ENCODE results near the gene CACHD1. TPM values are rescaled to one million over a fixed set of nuclear protein-coding genes. Genes with fewer than 3 reads are reported as not detected.

Gene CACHD1
- total RNA-seq, 5 donors from 2014 or later (not counting 1 experiment from before 2014, with no cell fraction given), result 0.49 to 7.3 (median 2.2) TPM

GRCh38 chr1:64453688-64454087 is 16.2 kb upstream of the CACHD1 start:
- 74% methylated on average over 2 of the region's 3 CpGs for WGBS (ENCODE audit: insufficient coverage)
- CTCF ChIA-PET, result no interaction called here
- H3K4me3 ChIP-seq (ENCODE audit: control insufficient read depth in 1 of 2, extremely low read depth in 1 of 2, low read length in 1 of 2), result no peak overlapping the region
- peaks cover 4 to 15% of the 10 kb centered on the region in 2 donors for H3K27me3 Mint-ChIP-seq
- POLR2A ChIA-PET, result no interaction called here
- no peaks in the 10 kb centered on the region for H3K27me3 ChIP-seq (replicated peaks in 1 of 2; ENCODE audit: control insufficient read depth in 2 of 2, extremely low read depth in 1 of 2, insufficient read depth in 2 of 2, low read length in 1 of 2)
- no peaks in the 10 kb centered on the region for H3K36me3 ChIP-seq (ENCODE audit: control insufficient read depth in 2 of 2, extremely low read depth in 1 of 2, insufficient read depth in 1 of 2, low read length in 1 of 2)
- DNase-seq (no peak), ATAC-seq (replicated peaks in 1 of 4) (no peak)
- H3K4me3 Mint-ChIP-seq, result no peak overlapping the region
- no peaks in the 10 kb centered on the region for H3K9me3 Mint-ChIP-seq
- H3K27ac ChIP-seq (ENCODE audit: low read length), result no peak overlapping the region
- H3K9me3 ChIP-seq, result no peaks in the 10 kb centered on the region
- no peaks in the 10 kb centered on the region for H3K4me1 Mint-ChIP-seq
- no peak overlapping the region for H3K27ac Mint-ChIP-seq
- no peaks in the 10 kb centered on the region for H3K36me3 Mint-ChIP-seq
- H3K4me1 ChIP-seq (ENCODE audit: control insufficient read depth in 1 of 2, extremely low read depth in 1 of 2, insufficient read depth in 2 of 2, low read length in 2 of 2), result no peaks in the 10 kb centered on the region

DNA sequence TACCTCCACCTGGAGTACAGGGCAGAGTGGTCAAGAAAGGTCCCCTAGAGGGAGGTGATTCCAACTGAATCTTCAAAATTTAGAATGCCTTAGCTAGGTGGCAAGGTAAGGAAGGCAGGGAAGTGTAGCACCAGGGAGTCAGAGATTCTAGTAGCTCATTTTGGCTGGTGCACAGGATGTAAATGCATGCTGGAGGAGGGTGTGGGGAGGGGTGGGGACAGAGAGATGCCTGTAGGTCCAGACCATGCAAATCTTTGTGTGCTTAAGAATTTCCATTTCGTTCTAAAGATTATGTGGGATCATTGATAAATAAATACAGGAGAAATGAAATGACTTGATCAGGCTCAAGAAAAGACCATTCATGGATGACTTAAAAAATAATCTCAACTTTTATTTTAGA is 11.0 kb upstream of the CACHD1 start:
- H3K4me3 Mint-ChIP-seq, result no peak overlapping the region
- H3K36me3 Mint-ChIP-seq, result no peaks in the 10 kb centered on the region

DNA sequence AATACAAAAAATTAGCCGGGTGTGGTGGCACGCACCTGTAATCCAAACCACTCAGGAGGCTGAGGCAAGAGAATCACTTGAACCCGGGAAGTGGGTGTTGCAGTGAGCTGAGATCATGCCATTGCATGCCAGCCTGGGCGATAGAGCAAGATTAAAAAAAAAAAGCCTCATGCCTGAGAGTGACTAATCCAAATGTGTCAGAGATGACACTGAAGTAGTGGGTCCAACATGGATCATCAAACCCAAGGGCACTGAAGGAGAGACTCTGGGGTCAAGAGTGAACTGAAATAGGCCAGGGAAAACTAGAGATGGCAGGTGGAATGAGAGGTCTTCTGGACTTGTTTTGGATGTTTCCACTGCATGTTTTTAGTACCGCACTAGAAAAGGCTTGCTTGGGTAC is 10.2 kb upstream of the CACHD1 start:
- no peak for DNase-seq
- no peak overlapping the region for H3K27ac Mint-ChIP-seq
- H3K4me1 Mint-ChIP-seq, result no peaks in the 10 kb centered on the region
- 100% methylated on average over 1 of the region's 5 CpGs for WGBS (ENCODE audit: insufficient coverage)
- Histone ChIP-seq H3K36me3 (ENCODE audit: control insufficient read depth in 2 of 2, extremely low read depth in 1 of 2, insufficient read depth in 1 of 2, low read length in 1 of 2) (no peaks in the 10 kb centered on the region), H3K9me3 (no peaks in the 10 kb centered on the region), H3K27ac (ENCODE audit: low read length) (no peak overlapping the region), H3K27me3 (replicated peaks in 1 of 2; ENCODE audit: control insufficient read depth in 2 of 2, extremely low read depth in 1 of 2, insufficient read depth in 2 of 2, low read length in 1 of 2) (peaks cover 0 to 3% of the 10 kb centered on the region in 2 experiments), H3K4me1 (ENCODE audit: control insufficient read depth in 1 of 2, extremely low read depth in 1 of 2, insufficient read depth in 2 of 2, low read length in 2 of 2) (no peaks in the 10 kb centered on the region), H3K4me3 (ENCODE audit: control insufficient read depth in 1 of 2, extremely low read depth in 1 of 2, low read length in 1 of 2) (no peak overlapping the region)
- H3K9me3 Mint-ChIP-seq, result no peaks in the 10 kb centered on the region
- ChIA-PET POLR2A (no interaction called here), CTCF (no interaction called here)
- no peak overlapping the region for H3K4me3 Mint-ChIP-seq
- no peaks in the 10 kb centered on the region for H3K36me3 Mint-ChIP-seq
- peaks cover 0 to 10% of the 10 kb centered on the region in 2 donors for H3K27me3 Mint-ChIP-seq
- no peak for ATAC-seq (replicated peaks in 1 of 4)

More for the DNA sequence above, 11.0 kb upstream of the CACHD1 start:
- no peaks in the 10 kb centered on the region for H3K4me1 ChIP-seq (ENCODE audit: control insufficient read depth in 1 of 2, extremely low read depth in 1 of 2, insufficient read depth in 2 of 2, low read length in 2 of 2)
- H3K27ac Mint-ChIP-seq, result no peak overlapping the region
- H3K27ac ChIP-seq (ENCODE audit: low read length), result no peak overlapping the region
- CTCF ChIA-PET, result no interaction called here
- DNase-seq (no peak), ATAC-seq (replicated peaks in 1 of 4) (no peak)
- H3K27me3 Mint-ChIP-seq, result peaks cover 0 to 8% of the 10 kb centered on the region in 2 donors
- no peaks in the 10 kb centered on the region for H3K4me1 Mint-ChIP-seq
- H3K27me3 ChIP-seq (replicated peaks in 1 of 2; ENCODE audit: control insufficient read depth in 2 of 2, extremely low read depth in 1 of 2, insufficient read depth in 2 of 2, low read length in 1 of 2), result peaks cover 0 to 3% of the 10 kb centered on the region in 2 experiments
- no peaks in the 10 kb centered on the region for H3K9me3 Mint-ChIP-seq
- POLR2A ChIA-PET, result interaction anchor here in 1 of 2 donors (0.5 kb wide), 1 partner anchor 17 kb away, joined by 6 read pairs; no protein-coding TSS in a partner anchor
- no peak overlapping the region for H3K4me3 ChIP-seq (ENCODE audit: control insufficient read depth in 1 of 2, extremely low read depth in 1 of 2, low read length in 1 of 2)
- H3K9me3 ChIP-seq, result no peaks in the 10 kb centered on the region
- WGBS (ENCODE audit: insufficient coverage), result no CpG with 5 or more reads among the region's 1 CpG
- no peaks in the 10 kb centered on the region for H3K36me3 ChIP-seq (ENCODE audit: control insufficient read depth in 2 of 2, extremely low read depth in 1 of 2, insufficient read depth in 1 of 2, low read length in 1 of 2)

GRCh38 chr1:64466033-64466432 is 3.9 kb upstream of the CACHD1 start:
- Mint-ChIP-seq H3K9me3 (no peaks in the 10 kb centered on the region), H3K36me3 (no peaks in the 10 kb centered on the region), H3K27ac (no peak overlapping the region), H3K4me3 (no peak overlapping the region), H3K4me1 (peaks cover 4 to 12% (median 9%) of the 10 kb centered on the region in 3 donors), H3K27me3 (peaks cover 21 to 29% of the 10 kb centered on the region in 2 donors)
- Histone ChIP-seq H3K9me3 (no peaks in the 10 kb centered on the region), H3K27ac (ENCODE audit: low read length) (no peak overlapping the region), H3K36me3 (ENCODE audit: control insufficient read depth in 2 of 2, extremely low read depth in 1 of 2, insufficient read depth in 1 of 2, low read length in 1 of 2) (no peaks in the 10 kb centered on the region), H3K4me1 (ENCODE audit: control insufficient read depth in 1 of 2, extremely low read depth in 1 of 2, insufficient read depth in 2 of 2, low read length in 2 of 2) (peaks cover 3 to 11% of the 10 kb centered on the region in 2 experiments), H3K4me3 (ENCODE audit: control insufficient read depth in 1 of 2, extremely low read depth in 1 of 2, low read length in 1 of 2) (no peak overlapping the region), H3K27me3 (replicated peaks in 1 of 2; ENCODE audit: control insufficient read depth in 2 of 2, extremely low read depth in 1 of 2, insufficient read depth in 2 of 2, low read length in 1 of 2) (peaks cover 4 to 23% of the 10 kb centered on the region in 2 experiments)
- DNase-seq (no peak), ATAC-seq (replicated peaks in 1 of 4) (no peak)
- no CpG with 5 or more reads among the region's 7 CpGs for WGBS (ENCODE audit: insufficient coverage)
- POLR2A ChIA-PET, result no interaction called here
- CTCF ChIA-PET, result no interaction called here

DNA sequence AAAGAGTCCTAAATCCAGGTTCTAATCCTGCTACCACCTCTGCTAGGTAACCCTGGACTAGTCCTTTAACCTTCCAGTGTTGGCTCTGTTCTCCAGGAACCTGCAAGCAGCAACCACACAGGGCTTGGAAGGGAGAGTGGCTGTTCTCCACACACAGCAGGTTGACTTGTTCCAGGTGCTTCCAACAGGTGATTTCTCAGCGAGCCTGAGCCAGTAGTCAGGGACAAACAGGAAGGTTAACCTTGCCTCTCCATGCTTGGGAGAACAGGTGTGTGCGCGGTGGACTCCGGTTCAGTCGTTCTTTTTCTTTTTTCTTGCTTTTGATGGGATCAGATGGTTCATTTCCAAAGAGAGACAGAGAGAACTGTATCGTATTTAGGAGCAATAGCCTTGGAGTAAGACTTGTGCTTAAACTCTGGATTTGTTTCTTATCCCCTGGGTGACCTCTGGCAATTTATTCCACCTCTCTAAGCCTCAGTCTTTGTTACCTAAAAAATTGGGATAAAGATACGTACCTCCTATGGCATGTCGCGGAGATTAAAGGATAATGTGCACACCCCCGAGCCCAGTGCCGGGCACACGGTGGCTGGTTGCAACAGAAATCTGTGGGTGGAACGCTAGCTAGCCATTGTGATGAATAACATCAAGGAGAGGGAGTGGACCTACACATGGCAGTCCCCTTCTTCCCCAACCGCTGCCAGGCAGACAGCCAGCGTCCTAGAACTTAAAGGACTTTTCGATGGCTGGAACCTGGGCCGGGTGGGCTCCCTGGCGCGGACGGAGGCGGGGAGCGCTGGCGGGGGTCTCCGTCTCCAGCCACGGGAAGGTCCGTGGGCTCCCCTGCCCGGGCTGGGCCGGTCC is 583 bp upstream of the CACHD1 start:
- CTCF ChIA-PET, result no interaction called here

GRCh38 chr1:64470665-64471217 is 812 bp downstream of the CACHD1 start:
- Histone ChIP-seq H3K27ac (ENCODE audit: low read length) (no peak overlapping the region), H3K4me3 (ENCODE audit: control insufficient read depth in 1 of 2, extremely low read depth in 1 of 2, low read length in 1 of 2) (peak overlapping the region; percentile 42 to 96), H3K4me1 (ENCODE audit: control insufficient read depth in 1 of 2, extremely low read depth in 1 of 2, insufficient read depth in 2 of 2, low read length in 2 of 2) (peaks cover 11 to 17% of the 10 kb centered on the region in 2 experiments), H3K9me3 (no peaks in the 10 kb centered on the region), H3K27me3 (replicated peaks in 1 of 2; ENCODE audit: control insufficient read depth in 2 of 2, extremely low read depth in 1 of 2, insufficient read depth in 2 of 2, low read length in 1 of 2) (peaks cover 4 to 30% of the 10 kb centered on the region in 2 experiments), H3K36me3 (ENCODE audit: control insufficient read depth in 2 of 2, extremely low read depth in 1 of 2, insufficient read depth in 1 of 2, low read length in 1 of 2) (no peaks in the 10 kb centered on the region)
- ChIA-PET POLR2A (no interaction called here), CTCF (no interaction called here)
- 1% methylated on average over 34 of the region's 43 CpGs for WGBS (ENCODE audit: insufficient coverage)
- no peaks in the 10 kb centered on the region for H3K36me3 Mint-ChIP-seq
- peak overlapping the region in 1 of 2 donors; percentile 69 for H3K27ac Mint-ChIP-seq
- no peaks in the 10 kb centered on the region for H3K9me3 Mint-ChIP-seq
- peak overlapping the region; percentile 84 to 97 (median 85) for H3K4me3 Mint-ChIP-seq
- H3K4me1 Mint-ChIP-seq, result peaks cover 18 to 31% (median 18%) of the 10 kb centered on the region in 3 donors
- H3K27me3 Mint-ChIP-seq, result peaks cover 31 to 47% of the 10 kb centered on the region in 2 donors
- ATAC-seq (replicated peaks in 1 of 4), result peak in 3 of 4 experiments; percentile 25 to 52 (median 39)
- DNase-seq, result peak in 4 of 35 experiments; percentile 2 to 13 (median 2)

More for the DNA sequence above, 583 bp upstream of the CACHD1 start:
- Histone ChIP-seq H3K36me3 (ENCODE audit: control insufficient read depth in 2 of 2, extremely low read depth in 1 of 2, insufficient read depth in 1 of 2, low read length in 1 of 2) (no peaks in the 10 kb centered on the region), H3K27me3 (replicated peaks in 1 of 2; ENCODE audit: control insufficient read depth in 2 of 2, extremely low read depth in 1 of 2, insufficient read depth in 2 of 2, low read length in 1 of 2) (peaks cover 4 to 30% of the 10 kb centered on the region in 2 experiments), H3K9me3 (no peaks in the 10 kb centered on the region), H3K27ac (ENCODE audit: low read length) (no peak overlapping the region), H3K4me3 (ENCODE audit: control insufficient read depth in 1 of 2, extremely low read depth in 1 of 2, low read length in 1 of 2) (peak overlapping the region; percentile 40 to 96), H3K4me1 (ENCODE audit: control insufficient read depth in 1 of 2, extremely low read depth in 1 of 2, insufficient read depth in 2 of 2, low read length in 2 of 2) (peaks cover 11 to 17% of the 10 kb centered on the region in 2 experiments)
- Mint-ChIP-seq H3K27ac (peak overlapping the region in 1 of 2 donors; percentile 11), H3K4me1 (peaks cover 18 to 30% (median 18%) of the 10 kb centered on the region in 3 donors), H3K4me3 (peak overlapping the region; percentile 53 to 97 (median 67)), H3K36me3 (no peaks in the 10 kb centered on the region), H3K9me3 (no peaks in the 10 kb centered on the region), H3K27me3 (peaks cover 31 to 48% of the 10 kb centered on the region in 2 donors)
- ATAC-seq (replicated peaks in 1 of 4) (peak in 1 of 4 experiments; percentile 7), DNase-seq (no peak)
- WGBS (ENCODE audit: insufficient coverage), result 23% methylated on average over 14 of the region's 28 CpGs
- POLR2A ChIA-PET, result no interaction called here
